Measurements from ENCODE around the gene TBC1D22A.

DNA sequence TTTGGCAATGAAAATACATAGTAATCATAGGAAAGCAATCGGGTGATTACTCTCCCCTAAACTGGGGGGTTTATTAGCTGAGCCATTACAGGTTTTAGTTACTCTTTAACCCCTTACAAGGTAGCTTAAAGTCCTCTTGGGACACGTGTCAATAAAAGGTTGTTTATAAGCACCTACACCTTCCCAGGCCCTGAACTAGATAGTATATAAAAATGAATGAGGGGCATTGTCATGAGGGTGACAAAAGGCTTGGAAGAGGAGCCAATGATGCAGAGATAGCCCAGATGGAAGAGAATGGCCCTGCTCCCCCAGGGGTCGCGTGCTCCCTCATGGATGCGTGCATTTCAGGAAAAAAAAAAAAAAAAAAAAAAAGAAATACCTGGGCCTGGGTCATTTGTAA lies 276.9 kb downstream of the TBC1D22A start:
- TF ChIP-seq, protein P1, sequence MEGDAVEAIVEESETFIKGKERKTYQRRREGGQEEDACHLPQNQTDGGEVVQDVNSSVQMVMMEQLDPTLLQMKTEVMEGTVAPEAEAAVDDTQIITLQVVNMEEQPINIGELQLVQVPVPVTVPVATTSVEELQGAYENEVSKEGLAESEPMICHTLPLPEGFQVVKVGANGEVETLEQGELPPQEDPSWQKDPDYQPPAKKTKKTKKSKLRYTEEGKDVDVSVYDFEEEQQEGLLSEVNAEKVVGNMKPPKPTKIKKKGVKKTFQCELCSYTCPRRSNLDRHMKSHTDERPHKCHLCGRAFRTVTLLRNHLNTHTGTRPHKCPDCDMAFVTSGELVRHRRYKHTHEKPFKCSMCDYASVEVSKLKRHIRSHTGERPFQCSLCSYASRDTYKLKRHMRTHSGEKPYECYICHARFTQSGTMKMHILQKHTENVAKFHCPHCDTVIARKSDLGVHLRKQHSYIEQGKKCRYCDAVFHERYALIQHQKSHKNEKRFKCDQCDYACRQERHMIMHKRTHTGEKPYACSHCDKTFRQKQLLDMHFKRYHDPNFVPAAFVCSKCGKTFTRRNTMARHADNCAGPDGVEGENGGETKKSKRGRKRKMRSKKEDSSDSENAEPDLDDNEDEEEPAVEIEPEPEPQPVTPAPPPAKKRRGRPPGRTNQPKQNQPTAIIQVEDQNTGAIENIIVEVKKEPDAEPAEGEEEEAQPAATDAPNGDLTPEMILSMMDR (IDR thresholded peaks at IDR 0.05; ENCODE audit: extremely low read depth in 1 of 2, insufficient read depth in 1 of 2, low read depth in 1 of 2, low read length in 2 of 2): no peak
- TF ChIP-seq JUN (IDR thresholded peaks at IDR 0.05; ENCODE audit: borderline replicate concordance, insufficient read depth, insufficient read length, low read depth): no peak
